ENCODE results near the gene SPOCD1. TPM values are rescaled to one million over a fixed set of nuclear protein-coding genes. Genes with fewer than 3 reads are reported as not detected.

SPOCD1 gene
- total RNA-seq, 1 donor from 2014 or later = 30.7 TPM

DNA sequence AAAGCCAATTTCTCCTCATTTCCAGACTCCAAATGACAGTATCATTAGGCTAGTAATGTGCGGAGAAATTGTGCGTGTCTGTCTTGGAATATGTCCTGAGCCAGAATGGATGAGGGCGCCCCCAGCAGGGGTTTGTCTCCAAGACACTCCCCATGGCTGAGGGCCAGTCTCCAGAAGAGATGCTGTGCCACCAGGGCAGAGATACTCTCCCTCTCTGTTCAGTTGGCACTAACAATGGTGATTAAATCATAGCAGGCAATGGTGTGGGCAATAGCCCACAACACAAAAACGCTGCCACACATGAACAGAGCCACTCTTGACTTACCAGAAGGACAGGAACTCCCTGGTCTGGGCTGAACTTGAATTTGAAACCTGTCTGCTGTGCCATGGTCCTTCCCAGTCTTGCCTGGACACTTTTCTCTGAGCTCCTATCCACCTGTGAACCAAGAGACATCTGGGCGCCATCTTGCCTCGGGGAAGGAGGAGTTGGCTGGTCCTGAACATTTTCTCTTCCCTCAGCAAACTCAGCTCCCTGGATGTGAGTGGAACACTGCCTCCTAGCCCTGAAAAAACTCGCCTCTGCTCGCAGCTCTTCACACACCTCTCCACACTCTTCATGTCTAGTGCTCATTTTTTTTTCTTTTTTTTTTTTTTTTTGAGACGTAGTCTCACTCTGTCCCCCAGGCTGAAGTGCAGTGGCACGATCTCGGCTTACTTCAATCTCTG lies 36.9 kb downstream of the SPOCD1 start:
- no peak for DNase-seq (ENCODE audit: low spot score in 2 of 2)
- no peaks in the 10 kb centered on the region for H3K9me3 ChIP-seq
- peaks cover 4% of the 10 kb centered on the region for H3K27me3 ChIP-seq
- intact Hi-C loops (cut with DNase I) = no loop called here
- TF ChIP-seq, protein P1, sequence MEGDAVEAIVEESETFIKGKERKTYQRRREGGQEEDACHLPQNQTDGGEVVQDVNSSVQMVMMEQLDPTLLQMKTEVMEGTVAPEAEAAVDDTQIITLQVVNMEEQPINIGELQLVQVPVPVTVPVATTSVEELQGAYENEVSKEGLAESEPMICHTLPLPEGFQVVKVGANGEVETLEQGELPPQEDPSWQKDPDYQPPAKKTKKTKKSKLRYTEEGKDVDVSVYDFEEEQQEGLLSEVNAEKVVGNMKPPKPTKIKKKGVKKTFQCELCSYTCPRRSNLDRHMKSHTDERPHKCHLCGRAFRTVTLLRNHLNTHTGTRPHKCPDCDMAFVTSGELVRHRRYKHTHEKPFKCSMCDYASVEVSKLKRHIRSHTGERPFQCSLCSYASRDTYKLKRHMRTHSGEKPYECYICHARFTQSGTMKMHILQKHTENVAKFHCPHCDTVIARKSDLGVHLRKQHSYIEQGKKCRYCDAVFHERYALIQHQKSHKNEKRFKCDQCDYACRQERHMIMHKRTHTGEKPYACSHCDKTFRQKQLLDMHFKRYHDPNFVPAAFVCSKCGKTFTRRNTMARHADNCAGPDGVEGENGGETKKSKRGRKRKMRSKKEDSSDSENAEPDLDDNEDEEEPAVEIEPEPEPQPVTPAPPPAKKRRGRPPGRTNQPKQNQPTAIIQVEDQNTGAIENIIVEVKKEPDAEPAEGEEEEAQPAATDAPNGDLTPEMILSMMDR (IDR thresholded peaks at IDR 0.05) = no peak
- no peaks in the 10 kb centered on the region for H3K36me3 ChIP-seq
- H3K4me1 ChIP-seq = peaks cover 0 to 6% of the 10 kb centered on the region in 2 donors
- no peak overlapping the region for H3K4me3 ChIP-seq
- no peak overlapping the region for H3K27ac ChIP-seq

GRCh38 chr1:31776516-31776915 lies 39.3 kb downstream of the SPOCD1 start:
- DNase-seq (ENCODE audit: low spot score in 2 of 2) = no peak
- Histone ChIP-seq H3K4me1 (peaks cover 7 to 12% of the 10 kb centered on the region in 2 donors), H3K36me3 (no peaks in the 10 kb centered on the region), H3K27me3 (peaks cover 15% of the 10 kb centered on the region), H3K4me3 (no peak overlapping the region), H3K9me3 (no peaks in the 10 kb centered on the region), H3K27ac (no peak overlapping the region)
- intact Hi-C loops (cut with DNase I) = no loop called here
- TF ChIP-seq, protein P1 (IDR thresholded peaks at IDR 0.05) = no peak

GRCh38 chr1:31776032-31776431 lies 39.8 kb downstream of the SPOCD1 start:
- DNase-seq (ENCODE audit: low spot score in 2 of 2) = no peak
- TF ChIP-seq, protein P1 (IDR thresholded peaks at IDR 0.05) = no peak
- H3K4me1 ChIP-seq = peaks cover 7 to 12% of the 10 kb centered on the region in 2 donors
- no peak overlapping the region for H3K4me3 ChIP-seq
- H3K36me3 ChIP-seq = no peaks in the 10 kb centered on the region
- peaks cover 15% of the 10 kb centered on the region for H3K27me3 ChIP-seq
- no peaks in the 10 kb centered on the region for H3K9me3 ChIP-seq
- no peak overlapping the region for H3K27ac ChIP-seq
- intact Hi-C loops (cut with DNase I) = no loop called here

- Histone ChIP-seq H3K4me1 (peaks cover 7 to 12% of the 10 kb centered on the region in 2 donors), H3K27ac (no peak overlapping the region), H3K27me3 (peaks cover 15% of the 10 kb centered on the region), H3K4me3 (no peak overlapping the region), H3K9me3 (no peaks in the 10 kb centered on the region), H3K36me3 (no peaks in the 10 kb centered on the region)
- DNase-seq (ENCODE audit: low spot score in 2 of 2) = no peak
- intact Hi-C loops (cut with DNase I) = no loop called here
- TF ChIP-seq, protein P1 (IDR thresholded peaks at IDR 0.05) = no peak
Observed at GRCh38 chr1:31775210-31775999, 40.4 kb downstream of the SPOCD1 start.

GRCh38 chr1:31774495-31774894 lies 41.3 kb downstream of the SPOCD1 start:
- H3K27me3 ChIP-seq = peaks cover 15% of the 10 kb centered on the region
- DNase-seq (ENCODE audit: low spot score in 2 of 2) = no peak
- TF ChIP-seq, protein P1 (IDR thresholded peaks at IDR 0.05) = no peak
- no peak overlapping the region for H3K27ac ChIP-seq
- intact Hi-C loops (cut with DNase I) = no loop called here
- H3K36me3 ChIP-seq = no peaks in the 10 kb centered on the region
- no peak overlapping the region for H3K4me3 ChIP-seq
- peaks cover 7 to 12% of the 10 kb centered on the region in 2 donors for H3K4me1 ChIP-seq
- H3K9me3 ChIP-seq = no peaks in the 10 kb centered on the region
